K562 (cell line): ENCODE data around the gene ZBTB33. TPM values are rescaled to one million over a fixed set of nuclear protein-coding genes. Genes with fewer than 3 reads are reported as not detected.
A peak's percentile ranks its signal among the peaks of the same experiment; 100 is the strongest.

Source experiments
- CEBPZ ChIP-seq: fragments of 150-350 bp; IDR thresholded peaks from 2 replicates; pipeline ENCODE4 v1.6.1; 2014; ENCODE audit warnings: low read depth, mild to moderate bottlenecking, low read length, borderline replicate concordance
- POLR2AphosphoS5 ChIP-seq: IDR thresholded peaks from 2 replicates; pipeline ENCODE4 v1.6.1; 2011; ENCODE audit warnings: mild to moderate bottlenecking, low read depth, low read length, moderate library complexity; ENCODE audit not compliant: control insufficient read depth, insufficient read depth
- SMAD2 ChIP-seq: fragments of 150-350 bp; IDR thresholded peaks from 2 replicates; pipeline ENCODE4 v1.6.1; 2014; ENCODE audit warnings: low read depth, mild to moderate bottlenecking, low read length
- SMARCA5 ChIP-seq: fragments of 450-650 bp; IDR thresholded peaks from 2 replicates; pipeline ENCODE4 v1.6.1; 2016
- SRSF9 ChIP-seq: fragments of 200-400 bp; formaldehyde crosslinking; IDR thresholded peaks from 2 replicates; pipeline ENCODE4 v1.6.1; 2017; ENCODE audit warnings: low read depth, low read length, borderline replicate concordance
- ZBTB40 ChIP-seq, 2 experiments: fragments of 450-650 bp in 1 of 2; sonication (generic) in 1 of 2; formaldehyde crosslinking in 1 of 2; IDR thresholded peaks; 2 replicates each; pipeline versions ENCODE4 v1.7.1 to v1.9.0; 2016 to 2022; ENCODE audit warnings: inconsistent platforms in 1 of 2, mild to moderate bottlenecking in 1 of 2, missing genetic modification reagents in 1 of 2
- ZKSCAN1 ChIP-seq: fragments of 150-350 bp; IDR thresholded peaks from 2 replicates; pipeline ENCODE4 v1.6.1; 2016; ENCODE audit warnings: low read depth, low read length
- ZNF324 ChIP-seq: fragments of 250-450 bp; sonication (Bioruptor Pico); IDR thresholded peaks from 2 replicates; pipeline ENCODE4 v1.4.0; 2020; ENCODE audit warnings: mild to moderate bottlenecking
- ZNF398 ChIP-seq: fragments of 250-450 bp; sonication (Bioruptor Pico); IDR thresholded peaks from 2 replicates; pipeline ENCODE4 v1.8.0; 2021; ENCODE audit warnings: moderate library complexity, mild to moderate bottlenecking, inconsistent platforms
- polyA plus RNA-seq, 8 experiments: library from polyadenylated mRNA; depleted of rRNA in 4 of 8; stranded (reverse) in 5 of 8; unstranded in 3 of 8; fragments of >200 nt; fragmentation: Nextera tagmentation in 2 of 8; fragmentation: Illumina TruSeq in 1 of 8; extraction: Ambion mirVana in 2 of 8; extraction: Trizol in 1 of 8; gene quantifications; 2 replicates each; pipeline versions ENCODE4 v1.2.1 to v1.2.3, GENCODE V29; 2011 to 2014; ENCODE audit warnings: inconsistent platforms in 1 of 8, missing spikeins in 1 of 8
- total RNA-seq, 7 experiments: library from RNA; depleted of rRNA in 6 of 7; stranded (reverse); fragments of >200 nt in 6 of 7; fragmentation: Illumina TruSeq in 2 of 7; extraction: Trizol in 2 of 7; gene quantifications; 2 replicates each; pipeline versions ENCODE4 v1.2.1 to v1.2.3, GENCODE V29; 2011 to 2021; ENCODE audit warnings: low replicate concordance in 1 of 7
- TF ChIP-seq, protein P1 (sequence below): fragments of 250-450 bp; sonication (Bioruptor Pico); IDR thresholded peaks from 2 replicates; pipeline ENCODE4 v1.4.0; 2020

The ZBTB33 gene
- total and polyA plus RNA-seq, 9 of the 15 experiments (the other 6 are each of a cell fraction or from before 2014, with no cell fraction given), result 5.6 to 29.8 (median 15.6) TPM

DNA sequence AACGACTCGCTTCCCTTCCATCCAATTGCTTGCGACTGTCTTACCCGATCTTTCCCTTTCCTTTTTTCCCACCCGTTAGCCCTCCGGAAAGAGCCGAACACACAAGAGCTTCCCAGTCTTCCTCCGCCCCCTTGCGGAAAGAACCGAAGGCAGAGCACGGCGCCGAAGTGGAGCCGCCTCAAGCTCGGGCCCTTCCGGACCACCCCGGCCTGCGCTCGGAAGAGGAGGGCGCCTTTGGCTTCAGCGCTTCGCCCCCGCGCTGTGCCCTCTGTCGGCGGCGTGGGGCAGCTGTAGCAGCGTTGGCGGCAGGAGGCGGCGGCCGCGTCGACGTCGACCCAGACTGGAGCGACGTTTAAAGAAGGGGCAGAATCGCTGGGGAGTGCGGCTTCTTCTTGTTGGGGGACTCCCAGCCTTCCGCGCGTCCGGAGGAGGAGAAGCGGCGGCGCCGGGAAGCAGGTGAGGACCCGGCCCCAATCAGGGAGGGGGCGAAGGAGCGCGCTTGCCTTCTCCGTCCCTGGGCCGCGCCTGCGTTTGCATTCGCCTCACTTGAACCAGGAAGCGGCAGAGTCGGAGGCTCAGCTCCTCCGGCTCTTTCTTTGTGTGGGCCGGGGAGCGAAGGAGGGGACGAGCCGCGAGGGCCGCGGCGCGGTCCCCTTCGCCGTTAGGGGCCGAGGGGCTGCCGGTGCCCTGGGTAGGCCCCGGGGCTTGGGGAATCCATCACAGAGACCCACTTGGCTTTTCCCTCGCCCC lies at the start of gene ZBTB33 (continued):
- TF ChIP-seq CEBPZ, result no peak
- no peak for TF ChIP-seq SMARCA5
- TF ChIP-seq SRSF9, result no peak
- TF ChIP-seq, protein P1, sequence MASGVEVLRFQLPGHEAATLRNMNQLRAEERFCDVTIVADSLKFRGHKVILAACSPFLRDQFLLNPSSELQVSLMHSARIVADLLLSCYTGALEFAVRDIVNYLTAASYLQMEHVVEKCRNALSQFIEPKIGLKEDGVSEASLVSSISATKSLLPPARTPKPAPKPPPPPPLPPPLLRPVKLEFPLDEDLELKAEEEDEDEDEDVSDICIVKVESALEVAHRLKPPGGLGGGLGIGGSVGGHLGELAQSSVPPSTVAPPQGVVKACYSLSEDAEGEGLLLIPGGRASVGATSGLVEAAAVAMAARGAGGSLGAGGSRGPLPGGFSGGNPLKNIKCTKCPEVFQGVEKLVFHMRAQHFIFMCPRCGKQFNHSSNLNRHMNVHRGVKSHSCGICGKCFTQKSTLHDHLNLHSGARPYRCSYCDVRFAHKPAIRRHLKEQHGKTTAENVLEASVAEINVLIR (CRISPR knock-in tag), result no peak
- no peak for TF ChIP-seq ZNF398 (CRISPR knock-in tag)
- TF ChIP-seq ZNF324 (CRISPR knock-in tag), result no peak
- TF ChIP-seq ZKSCAN1, result peak; percentile 54; the same call in 1 of the 2 replicates
- no peak for TF ChIP-seq SMAD2
- peak; percentile 36; the same call in 1 of the 2 replicates for TF ChIP-seq POLR2AphosphoS5
- TF ChIP-seq ZBTB40 (IDR thresholded peaks at IDR 0.05), result no peak
- TF ChIP-seq ZBTB40 (CRISPR knock-in tag; IDR thresholded peaks at IDR 0.05), result peak; percentile 31; the same call in 1 of the 2 replicates
